GM23338 (cell line): Measurements from ENCODE around the gene AREL1. TPM values are rescaled to one million over a fixed set of nuclear protein-coding genes. Genes with fewer than 3 reads are reported as not detected.

ENCODE experiments used
- ATAC-seq: fragments of 200-7000 bp; cut with Tn5 transposase; 3 replicates; pipeline ENCODE4 v1.9.1; 2020
- DNase-seq: peaks from one replicate; pipeline ENCODE4 v3.0.0-alpha.2; 2015; ENCODE audit warnings: low spot score
- H2AFZ ChIP-seq: fragments of 200-600 bp; sonication (generic); 2 replicates; pipeline ENCODE4 v1.8.0; 2016; ENCODE audit warnings: antibody characterized with exemption, mild to moderate bottlenecking, moderate library complexity
- H3F3A ChIP-seq: fragments of 200-600 bp; sonication (generic); replicated peaks from 2 replicates; pipeline ENCODE4 v1.8.0; 2017; ENCODE audit warnings: antibody characterized with exemption, mixed run types, low read depth
- H3K27ac ChIP-seq: fragments of 200-600 bp; sonication (generic); 2 replicates; pipeline ENCODE4 v1.6.1; 2016; ENCODE audit warnings: low read depth
- H3K27me3 ChIP-seq: fragments of 200-600 bp; sonication (generic); 2 replicates; pipeline ENCODE4 v1.8.0; 2016; ENCODE audit warnings: mild to moderate bottlenecking, mixed run types, moderate library complexity; ENCODE audit not compliant: insufficient read depth
- H3K36me3 ChIP-seq: fragments of 200-600 bp; sonication (generic); 2 replicates; pipeline ENCODE4 v1.8.0; 2016; ENCODE audit warnings: mild to moderate bottlenecking; ENCODE audit not compliant: insufficient read depth
- H3K4me1 ChIP-seq: fragments of 200-600 bp; sonication (generic); 2 replicates; pipeline ENCODE4 v1.8.0; 2016; ENCODE audit warnings: mild to moderate bottlenecking, moderate library complexity; ENCODE audit not compliant: insufficient read depth
- H3K4me2 ChIP-seq: fragments of 200-600 bp; sonication (generic); 2 replicates; pipeline ENCODE4 v1.7.1; 2017; ENCODE audit warnings: mixed run types
- H3K4me3 ChIP-seq: fragments of 200-600 bp; sonication (generic); 2 replicates; pipeline ENCODE4 v1.6.1; 2016; ENCODE audit warnings: mixed run types
- H3K79me2 ChIP-seq: fragments of 200-600 bp; sonication (generic); replicated peaks from 2 replicates; pipeline ENCODE4 v1.8.0; 2017; ENCODE audit warnings: mild to moderate bottlenecking; ENCODE audit not compliant: insufficient read depth
- H3K9me2 ChIP-seq: fragments of 200-600 bp; sonication (generic); 2 replicates; pipeline ENCODE4 v1.8.0; 2017; ENCODE audit not compliant: insufficient read depth
- H4K20me1 ChIP-seq: fragments of 200-600 bp; sonication (generic); replicated peaks from 2 replicates; pipeline ENCODE4 v1.8.0; 2017; ENCODE audit warnings: mild to moderate bottlenecking; ENCODE audit not compliant: insufficient read depth
- H3K27ac Mint-ChIP-seq: 2 replicates; pipeline ENCODE4 v1.8.0; 2020; ENCODE audit warnings: inconsistent platforms, mild to moderate bottlenecking, moderate library complexity, mixed read lengths
- H3K27me3 Mint-ChIP-seq: 3 replicates; pipeline ENCODE4 v1.8.0; 2022; ENCODE audit warnings: low read depth, mild to moderate bottlenecking, moderate library complexity, mixed read lengths, inconsistent platforms; ENCODE audit not compliant: insufficient read depth, poor library complexity
- H3K36me3 Mint-ChIP-seq: 3 replicates; pipeline ENCODE4 v1.8.0; 2021; ENCODE audit warnings: low read depth, mild to moderate bottlenecking, inconsistent platforms, moderate library complexity, mixed read lengths
- H3K4me1 Mint-ChIP-seq: 3 replicates; pipeline ENCODE4 v1.8.0; 2020; ENCODE audit warnings: mild to moderate bottlenecking, inconsistent platforms, mixed read lengths
- H3K4me3 Mint-ChIP-seq: 3 replicates; pipeline ENCODE4 v1.8.0; 2021; ENCODE audit warnings: moderate library complexity, mild to moderate bottlenecking, inconsistent platforms, mixed read lengths
- H3K9me3 Mint-ChIP-seq: 3 replicates; pipeline ENCODE4 v1.8.0; 2020; ENCODE audit warnings: moderate library complexity, mild to moderate bottlenecking, inconsistent platforms, mixed read lengths
- CREB1 ChIP-seq: fragments of 250-450 bp; sonication (Bioruptor Pico); IDR thresholded peaks from 2 replicates; pipeline ENCODE4 v1.5.0; 2020; ENCODE audit warnings: low read depth, mild to moderate bottlenecking, moderate library complexity
- ETS1 ChIP-seq: IDR thresholded peaks from 2 replicates; pipeline ENCODE4 v1.6.1; 2016; ENCODE audit warnings: antibody characterized with exemption
- EZH2 ChIP-seq: fragments of 200-600 bp; sonication (generic); IDR thresholded peaks from one replicate; pipeline ENCODE4 v1.8.0; 2017; ENCODE audit warnings: antibody characterized with exemption, mild to moderate bottlenecking, low read depth; ENCODE audit not compliant: unreplicated experiment
- EZH2phosphoT487 ChIP-seq: fragments of 200-600 bp; sonication (generic); IDR thresholded peaks from one replicate; pipeline ENCODE4 v1.8.1; 2018; ENCODE audit warnings: antibody characterized with exemption; ENCODE audit not compliant: unreplicated experiment
- JUNB ChIP-seq: IDR thresholded peaks from one replicate; pipeline ENCODE4 v1.6.1; 2016; ENCODE audit warnings: antibody characterized with exemption; ENCODE audit not compliant: unreplicated experiment
- NANOG ChIP-seq: IDR thresholded peaks from 2 replicates; pipeline ENCODE4 v1.6.1; 2016; ENCODE audit warnings: antibody characterized with exemption, borderline replicate concordance
- POLR2AphosphoS5 ChIP-seq: IDR thresholded peaks from 2 replicates; pipeline ENCODE4 v1.6.1; 2016; ENCODE audit warnings: antibody characterized with exemption, low read depth
- STAT1 ChIP-seq: IDR thresholded peaks from one replicate; pipeline ENCODE4 v1.6.1; 2016; ENCODE audit warnings: antibody characterized with exemption; ENCODE audit not compliant: unreplicated experiment
- ZNF114 ChIP-seq: fragments of 250-450 bp; sonication (Bioruptor Pico); IDR thresholded peaks from 2 replicates; pipeline ENCODE4 v1.5.0; 2020; ENCODE audit warnings: mild to moderate bottlenecking, moderate library complexity
- ZNF331 ChIP-seq: fragments of 250-450 bp; sonication (Bioruptor Pico); IDR thresholded peaks from 2 replicates; pipeline ENCODE4 v1.5.0; 2020; ENCODE audit warnings: low read depth, mild to moderate bottlenecking, moderate library complexity
- polyA plus RNA-seq: library from polyadenylated mRNA; unstranded; fragments of >200 nt; fragmentation: Nextera tagmentation; extraction: Ambion mirVana; gene quantifications from 2 replicates; pipeline ENCODE4 v1.2.1, GENCODE V29; 2016
- total RNA-seq: library from RNA; depleted of rRNA; stranded (reverse); fragments of >200 nt; shearing (Covaris generic); gene quantifications from 2 replicates; pipeline ENCODE4 v1.2.3, GENCODE V29; 2014
- TF ChIP-seq, protein P1 (sequence below): fragments of 250-450 bp; sonication (Bioruptor Pico); IDR thresholded peaks from 2 replicates; pipeline ENCODE4 v1.5.0; 2020; ENCODE audit warnings: mild to moderate bottlenecking, moderate library complexity
- TF ChIP-seq, protein P2 (sequence below), 2 experiments: fragments of 200-600 bp in 1 of 2; sonication (generic) in 1 of 2; conservative IDR thresholded peaks; 2 replicates each; pipeline versions ENCODE4 v1.5.1 to v1.6.1; 2016 to 2017; ENCODE audit warnings: antibody characterized with exemption in 2 of 2, low read depth in 2 of 2, mild to moderate bottlenecking in 2 of 2, moderate library complexity in 1 of 2
- TF ChIP-seq, protein P3 (sequence below): IDR thresholded peaks from one replicate; pipeline ENCODE4 v1.6.1; 2018; ENCODE audit warnings: antibody characterized with exemption; ENCODE audit not compliant: unreplicated experiment

AREL1 gene
- total and polyA plus RNA-seq, 2 experiments from 2014 or later: 7.5 to 23.6 TPM

GRCh38 chr14:74664717-74665116 lies 48.2 kb downstream of the AREL1 start:
- no peaks in the 10 kb centered on the region for H3K9me3 Mint-ChIP-seq
- DNase-seq (no peak), ATAC-seq (no peak)
- no peak overlapping the region for H3K4me3 Mint-ChIP-seq
- peaks cover 5% of the 10 kb centered on the region for H3K27me3 Mint-ChIP-seq
- TF ChIP-seq, protein P1, sequence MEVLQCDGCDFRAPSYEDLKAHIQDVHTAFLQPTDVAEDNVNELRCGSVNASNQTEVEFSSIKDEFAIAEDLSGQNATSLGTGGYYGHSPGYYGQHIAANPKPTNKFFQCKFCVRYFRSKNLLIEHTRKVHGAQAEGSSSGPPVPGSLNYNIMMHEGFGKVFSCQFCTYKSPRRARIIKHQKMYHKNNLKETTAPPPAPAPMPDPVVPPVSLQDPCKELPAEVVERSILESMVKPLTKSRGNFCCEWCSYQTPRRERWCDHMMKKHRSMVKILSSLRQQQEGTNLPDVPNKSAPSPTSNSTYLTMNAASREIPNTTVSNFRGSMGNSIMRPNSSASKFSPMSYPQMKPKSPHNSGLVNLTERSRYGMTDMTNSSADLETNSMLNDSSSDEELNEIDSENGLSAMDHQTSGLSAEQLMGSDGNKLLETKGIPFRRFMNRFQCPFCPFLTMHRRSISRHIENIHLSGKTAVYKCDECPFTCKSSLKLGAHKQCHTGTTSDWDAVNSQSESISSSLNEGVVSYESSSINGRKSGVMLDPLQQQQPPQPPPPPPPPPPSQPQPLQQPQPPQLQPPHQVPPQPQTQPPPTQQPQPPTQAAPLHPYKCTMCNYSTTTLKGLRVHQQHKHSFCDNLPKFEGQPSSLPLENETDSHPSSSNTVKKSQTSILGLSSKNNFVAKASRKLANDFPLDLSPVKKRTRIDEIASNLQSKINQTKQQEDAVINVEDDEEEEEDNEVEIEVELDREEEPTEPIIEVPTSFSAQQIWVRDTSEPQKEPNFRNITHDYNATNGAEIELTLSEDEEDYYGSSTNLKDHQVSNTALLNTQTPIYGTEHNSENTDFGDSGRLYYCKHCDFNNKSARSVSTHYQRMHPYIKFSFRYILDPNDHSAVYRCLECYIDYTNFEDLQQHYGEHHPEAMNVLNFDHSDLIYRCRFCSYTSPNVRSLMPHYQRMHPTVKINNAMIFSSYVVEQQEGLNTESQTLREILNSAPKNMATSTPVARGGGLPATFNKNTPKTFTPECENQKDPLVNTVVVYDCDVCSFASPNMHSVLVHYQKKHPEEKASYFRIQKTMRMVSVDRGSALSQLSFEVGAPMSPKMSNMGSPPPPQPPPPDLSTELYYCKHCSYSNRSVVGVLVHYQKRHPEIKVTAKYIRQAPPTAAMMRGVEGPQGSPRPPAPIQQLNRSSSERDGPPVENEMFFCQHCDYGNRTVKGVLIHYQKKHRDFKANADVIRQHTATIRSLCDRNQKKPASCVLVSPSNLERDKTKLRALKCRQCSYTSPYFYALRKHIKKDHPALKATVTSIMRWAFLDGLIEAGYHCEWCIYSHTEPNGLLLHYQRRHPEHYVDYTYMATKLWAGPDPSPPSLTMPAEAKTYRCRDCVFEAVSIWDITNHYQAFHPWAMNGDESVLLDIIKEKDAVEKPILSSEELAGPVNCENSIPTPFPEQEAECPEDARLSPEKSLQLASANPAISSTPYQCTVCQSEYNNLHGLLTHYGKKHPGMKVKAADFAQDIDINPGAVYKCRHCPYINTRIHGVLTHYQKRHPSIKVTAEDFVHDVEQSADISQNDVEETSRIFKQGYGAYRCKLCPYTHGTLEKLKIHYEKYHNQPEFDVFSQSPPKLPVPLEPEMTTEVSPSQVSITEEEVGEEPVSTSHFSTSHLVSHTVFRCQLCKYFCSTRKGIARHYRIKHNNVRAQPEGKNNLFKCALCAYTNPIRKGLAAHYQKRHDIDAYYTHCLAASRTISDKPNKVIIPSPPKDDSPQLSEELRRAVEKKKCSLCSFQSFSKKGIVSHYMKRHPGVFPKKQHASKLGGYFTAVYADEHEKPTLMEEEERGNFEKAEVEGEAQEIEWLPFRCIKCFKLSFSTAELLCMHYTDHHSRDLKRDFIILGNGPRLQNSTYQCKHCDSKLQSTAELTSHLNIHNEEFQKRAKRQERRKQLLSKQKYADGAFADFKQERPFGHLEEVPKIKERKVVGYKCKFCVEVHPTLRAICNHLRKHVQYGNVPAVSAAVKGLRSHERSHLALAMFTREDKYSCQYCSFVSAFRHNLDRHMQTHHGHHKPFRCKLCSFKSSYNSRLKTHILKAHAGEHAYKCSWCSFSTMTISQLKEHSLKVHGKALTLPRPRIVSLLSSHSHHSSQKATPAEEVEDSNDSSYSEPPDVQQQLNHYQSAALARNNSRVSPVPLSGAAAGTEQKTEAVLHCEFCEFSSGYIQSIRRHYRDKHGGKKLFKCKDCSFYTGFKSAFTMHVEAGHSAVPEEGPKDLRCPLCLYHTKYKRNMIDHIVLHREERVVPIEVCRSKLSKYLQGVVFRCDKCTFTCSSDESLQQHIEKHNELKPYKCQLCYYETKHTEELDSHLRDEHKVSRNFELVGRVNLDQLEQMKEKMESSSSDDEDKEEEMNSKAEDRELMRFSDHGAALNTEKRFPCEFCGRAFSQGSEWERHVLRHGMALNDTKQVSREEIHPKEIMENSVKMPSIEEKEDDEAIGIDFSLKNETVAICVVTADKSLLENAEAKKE: no peak
- TF ChIP-seq EZH2 (no peak), JUNB (no peak), NANOG (no peak), STAT1 (no peak), POLR2AphosphoS5 (no peak), ZNF331 (CRISPR knock-in tag) (no peak), CREB1 (no peak), ZNF114 (CRISPR knock-in tag) (no peak), EZH2phosphoT487 (no peak), ETS1 (no peak)
- TF ChIP-seq, protein P2, sequence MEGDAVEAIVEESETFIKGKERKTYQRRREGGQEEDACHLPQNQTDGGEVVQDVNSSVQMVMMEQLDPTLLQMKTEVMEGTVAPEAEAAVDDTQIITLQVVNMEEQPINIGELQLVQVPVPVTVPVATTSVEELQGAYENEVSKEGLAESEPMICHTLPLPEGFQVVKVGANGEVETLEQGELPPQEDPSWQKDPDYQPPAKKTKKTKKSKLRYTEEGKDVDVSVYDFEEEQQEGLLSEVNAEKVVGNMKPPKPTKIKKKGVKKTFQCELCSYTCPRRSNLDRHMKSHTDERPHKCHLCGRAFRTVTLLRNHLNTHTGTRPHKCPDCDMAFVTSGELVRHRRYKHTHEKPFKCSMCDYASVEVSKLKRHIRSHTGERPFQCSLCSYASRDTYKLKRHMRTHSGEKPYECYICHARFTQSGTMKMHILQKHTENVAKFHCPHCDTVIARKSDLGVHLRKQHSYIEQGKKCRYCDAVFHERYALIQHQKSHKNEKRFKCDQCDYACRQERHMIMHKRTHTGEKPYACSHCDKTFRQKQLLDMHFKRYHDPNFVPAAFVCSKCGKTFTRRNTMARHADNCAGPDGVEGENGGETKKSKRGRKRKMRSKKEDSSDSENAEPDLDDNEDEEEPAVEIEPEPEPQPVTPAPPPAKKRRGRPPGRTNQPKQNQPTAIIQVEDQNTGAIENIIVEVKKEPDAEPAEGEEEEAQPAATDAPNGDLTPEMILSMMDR (conservative IDR thresholded peaks at IDR 0.05; ENCODE audit: low read depth in 2 of 2): no peak
- TF ChIP-seq, protein P3, sequence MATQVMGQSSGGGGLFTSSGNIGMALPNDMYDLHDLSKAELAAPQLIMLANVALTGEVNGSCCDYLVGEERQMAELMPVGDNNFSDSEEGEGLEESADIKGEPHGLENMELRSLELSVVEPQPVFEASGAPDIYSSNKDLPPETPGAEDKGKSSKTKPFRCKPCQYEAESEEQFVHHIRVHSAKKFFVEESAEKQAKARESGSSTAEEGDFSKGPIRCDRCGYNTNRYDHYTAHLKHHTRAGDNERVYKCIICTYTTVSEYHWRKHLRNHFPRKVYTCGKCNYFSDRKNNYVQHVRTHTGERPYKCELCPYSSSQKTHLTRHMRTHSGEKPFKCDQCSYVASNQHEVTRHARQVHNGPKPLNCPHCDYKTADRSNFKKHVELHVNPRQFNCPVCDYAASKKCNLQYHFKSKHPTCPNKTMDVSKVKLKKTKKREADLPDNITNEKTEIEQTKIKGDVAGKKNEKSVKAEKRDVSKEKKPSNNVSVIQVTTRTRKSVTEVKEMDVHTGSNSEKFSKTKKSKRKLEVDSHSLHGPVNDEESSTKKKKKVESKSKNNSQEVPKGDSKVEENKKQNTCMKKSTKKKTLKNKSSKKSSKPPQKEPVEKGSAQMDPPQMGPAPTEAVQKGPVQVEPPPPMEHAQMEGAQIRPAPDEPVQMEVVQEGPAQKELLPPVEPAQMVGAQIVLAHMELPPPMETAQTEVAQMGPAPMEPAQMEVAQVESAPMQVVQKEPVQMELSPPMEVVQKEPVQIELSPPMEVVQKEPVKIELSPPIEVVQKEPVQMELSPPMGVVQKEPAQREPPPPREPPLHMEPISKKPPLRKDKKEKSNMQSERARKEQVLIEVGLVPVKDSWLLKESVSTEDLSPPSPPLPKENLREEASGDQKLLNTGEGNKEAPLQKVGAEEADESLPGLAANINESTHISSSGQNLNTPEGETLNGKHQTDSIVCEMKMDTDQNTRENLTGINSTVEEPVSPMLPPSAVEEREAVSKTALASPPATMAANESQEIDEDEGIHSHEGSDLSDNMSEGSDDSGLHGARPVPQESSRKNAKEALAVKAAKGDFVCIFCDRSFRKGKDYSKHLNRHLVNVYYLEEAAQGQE: no peak
- no peaks in the 10 kb centered on the region for H3F3A ChIP-seq
- peaks cover 4% of the 10 kb centered on the region for H4K20me1 ChIP-seq
- H3K4me2 ChIP-seq: no peak overlapping the region
- H2AFZ ChIP-seq: no peak overlapping the region
- no peaks in the 10 kb centered on the region for H3K27me3 ChIP-seq
- no peaks in the 10 kb centered on the region for H3K4me1 ChIP-seq
- no peaks in the 10 kb centered on the region; the same call in 2 of the 3 replicates for H3K4me1 Mint-ChIP-seq
- H3K79me2 ChIP-seq: no peaks in the 10 kb centered on the region
- H3K27ac ChIP-seq: no peak overlapping the region
- H3K36me3 ChIP-seq: peaks cover 19% of the 10 kb centered on the region
- H3K27ac Mint-ChIP-seq: no peak overlapping the region
- no peak overlapping the region for H3K4me3 ChIP-seq
- peaks cover 48% of the 10 kb centered on the region for H3K36me3 Mint-ChIP-seq
- H3K9me2 ChIP-seq: no peaks in the 10 kb centered on the region
